Liver (tissue), 3 donors: Measurements from ENCODE around the gene IRF2.

Experiments used
- CTCF ChIP-seq: fragments of 150-350 bp; IDR thresholded peaks from 2 replicates; pipeline ENCODE4 v1.5.1; 2017; ENCODE audit warnings: improper control_type of control experiment, low read depth, low read length; ENCODE audit not compliant: missing input control
- JUND ChIP-seq, 2 donors: IDR thresholded peaks; 2 replicates each; pipeline ENCODE4 v1.6.1; 2016; ENCODE audit warnings: antibody characterized with exemption in 2 of 2
- donor health status: healthy.
- donor health status: healthy.

GRCh38 chr4:184350213-184350817, 124.0 kb downstream of the IRF2 start:
- TF ChIP-seq CTCF (no peak), JUND (IDR thresholded peaks at IDR 0.05) (no peak)
